HCT116 (cell line): ENCODE measurements around the gene ST3GAL6. TPM values are rescaled to one million over a fixed set of nuclear protein-coding genes. Genes with fewer than 3 reads are reported as not detected.

ENCODE experiments used
- ATAC-seq: fragments of 200-7000 bp; cut with Tn5 transposase; 2 replicates; pipeline ENCODE4 v1.9.1; 2020; ENCODE audit warnings: mild to moderate bottlenecking, moderate library complexity
- BruUV-seq: library from RNA; stranded (reverse); fragments of 400-500 nt; replicated peaks from 2 replicates; lab custom pipeline; 2021; lab: Mats Ljungman, UMichigan
- CTCF ChIA-PET: fragments of 300-600 bp; sonication (Branson Sonifier 250); formaldehyde crosslinking; loops from one replicate; lab custom pipeline; 2021; ENCODE audit warnings: antibody characterized with exemption; lab: Charles Lee
- POLR2A ChIA-PET: fragments of 300-600, 350-600 bp; sonication (Branson Sonifier 250); formaldehyde crosslinking; loops from one replicate; lab custom pipeline; 2021; ENCODE audit warnings: antibody characterized with exemption; lab: Charles Lee
- RAD21 ChIA-PET, 2 experiments: fragments of 300-600 bp; sonication (Branson Sonifier 250); formaldehyde crosslinking; loops; one replicate each; lab custom pipeline; 2023; ENCODE audit warnings: low total read pairs in 2 of 2; ENCODE audit not compliant: uncharacterized antibody in 2 of 2, unreplicated experiment in 2 of 2, low non-redundant PET in 1 of 2; lab: Charles Lee
- DNase-seq: peaks from one replicate; pipeline ENCODE4 v3.0.0-alpha.2; 2010; ENCODE audit warnings: low read depth, low spot score
- H2AFZ ChIP-seq: fragments of 200-600 bp; shearing (Covaris generic), sonication (generic); 2 replicates; pipeline ENCODE4 v1.6.1; 2017; ENCODE audit warnings: low read depth, mixed run types, mixed read lengths, antibody characterized with exemption, low read length; ENCODE audit not compliant: poor library complexity, severe bottlenecking
- H3K27ac ChIP-seq: 2 replicates; pipeline ENCODE4 v1.5.1; 2012; ENCODE audit warnings: low read depth, low read length
- H3K27me3 ChIP-seq: fragments of 200-600 bp; sonication (generic); 2 replicates; pipeline ENCODE4 v1.6.1; 2016; ENCODE audit warnings: mixed run types, low read length, mixed read lengths; ENCODE audit not compliant: insufficient read depth
- H3K36me3 ChIP-seq, 2 experiments: fragments of 200-500 bp in 1 of 2; fragments of 200-600 bp in 1 of 2; sonication (Bioruptor generic) in 1 of 2; sonication (generic) in 1 of 2; 2 replicates each; pipeline versions ENCODE4 v1.5.1 to v1.6.1; 2014 to 2016; ENCODE audit warnings: low read length in 2 of 2, inconsistent platforms in 1 of 2, mixed read lengths in 1 of 2, mixed run types in 1 of 2; ENCODE audit not compliant: insufficient read depth in 2 of 2, control insufficient read depth in 1 of 2
- H3K4me1 ChIP-seq, 2 experiments: fragments of 200-600 bp in 1 of 2; sonication (generic) in 1 of 2; 2 replicates each; pipeline versions ENCODE4 v1.5.1 to v1.6.1; 2012 to 2017; ENCODE audit warnings: low read length in 2 of 2, inconsistent platforms in 1 of 2, mild to moderate bottlenecking in 1 of 2, mixed read lengths in 1 of 2, mixed run types in 1 of 2, moderate library complexity in 1 of 2; ENCODE audit not compliant: insufficient read depth in 2 of 2, control insufficient read depth in 1 of 2
- H3K4me2 ChIP-seq: fragments of 200-600 bp; sonication (generic); 2 replicates; pipeline ENCODE4 v1.6.1; 2017; ENCODE audit warnings: mixed run types, low read length, mixed read lengths
- H3K4me3 ChIP-seq, 2 experiments: fragments of 200-600 bp in 1 of 2; sonication (generic) in 1 of 2; replicated peaks in 1 of 2; 2 replicates each; pipeline ENCODE4 v1.5.1; 2011 to 2016; ENCODE audit warnings: low read length in 2 of 2, control low read depth in 1 of 2, low read depth in 1 of 2, mild to moderate bottlenecking in 1 of 2, mixed read lengths in 1 of 2, mixed run types in 1 of 2
- H3K79me2 ChIP-seq: fragments of 200-600 bp; sonication (generic); 2 replicates; pipeline ENCODE4 v1.6.1; 2017; ENCODE audit warnings: mild to moderate bottlenecking, mixed run types, low read length, moderate library complexity, mixed read lengths; ENCODE audit not compliant: insufficient read depth
- H3K9ac ChIP-seq: fragments of 200-600 bp; sonication (generic); 2 replicates; pipeline ENCODE4 v1.6.1; 2016; ENCODE audit warnings: low read length, mixed read lengths
- H3K9me2 ChIP-seq: fragments of 200-600 bp; sonication (generic), shearing (Covaris generic); 2 replicates; pipeline ENCODE4 v1.6.1; 2017; ENCODE audit warnings: mixed run types, mild to moderate bottlenecking, moderate library complexity; ENCODE audit not compliant: insufficient read depth
- H3K9me3 ChIP-seq, 2 experiments: fragments of 200-500 bp in 1 of 2; fragments of 200-600 bp in 1 of 2; sonication (Bioruptor generic) in 1 of 2; sonication (generic) in 1 of 2; 2 replicates each; pipeline ENCODE4 v1.6.1; 2014 to 2017; ENCODE audit warnings: low read length in 2 of 2, mixed read lengths in 2 of 2, inconsistent platforms in 1 of 2, low read depth in 1 of 2, mild to moderate bottlenecking in 1 of 2, mixed run types in 1 of 2, moderate library complexity in 1 of 2; ENCODE audit not compliant: control insufficient read depth in 1 of 2, insufficient read depth in 1 of 2
- H4K20me1 ChIP-seq: fragments of 200-600 bp; sonication (generic), shearing (Covaris generic); 2 replicates; pipeline ENCODE4 v1.6.1; 2017; ENCODE audit warnings: mixed run types, mild to moderate bottlenecking, moderate library complexity; ENCODE audit not compliant: insufficient read depth
- ATF3 ChIP-seq: IDR thresholded peaks from 2 replicates; pipeline ENCODE4 v1.6.1; 2012
- CBX3 ChIP-seq: IDR thresholded peaks from 2 replicates; pipeline ENCODE4 v1.6.1; 2012; ENCODE audit warnings: low read depth
- CTCF ChIP-seq, 3 experiments: fragments of 200-600 bp in 1 of 3; sonication (generic) in 1 of 3; IDR thresholded peaks in 2 of 3; conservative IDR thresholded peaks in 1 of 3; 2 replicates each; pipeline ENCODE4 v1.5.1; 2012 to 2017; ENCODE audit warnings: low read depth in 2 of 3, low read length in 2 of 3, antibody characterized with exemption in 1 of 3, borderline replicate concordance in 1 of 3, control low read depth in 1 of 3, mild to moderate bottlenecking in 1 of 3, mixed read lengths in 1 of 3, mixed run types in 1 of 3, moderate library complexity in 1 of 3; ENCODE audit not compliant: insufficient read depth in 1 of 3
- EGR1 ChIP-seq: IDR thresholded peaks from 2 replicates; pipeline ENCODE4 v1.6.1; 2012; ENCODE audit warnings: low read depth
- ELF1 ChIP-seq: IDR thresholded peaks from 2 replicates; pipeline ENCODE4 v1.6.1; 2012; ENCODE audit warnings: low read depth, borderline replicate concordance
- EZH2 ChIP-seq: fragments of 200-600 bp; sonication (generic); IDR thresholded peaks from 2 replicates; pipeline ENCODE4 v1.6.1; 2017; ENCODE audit warnings: antibody characterized with exemption, mixed run types
- FOSL1 ChIP-seq: IDR thresholded peaks from 2 replicates; pipeline ENCODE4 v1.6.1; 2012; ENCODE audit warnings: low read depth
- JUND ChIP-seq: IDR thresholded peaks from 2 replicates; pipeline ENCODE4 v1.6.1; 2012
- MAX ChIP-seq: IDR thresholded peaks from 2 replicates; pipeline ENCODE4 v1.6.1; 2012
- POLR2A ChIP-seq: IDR thresholded peaks from 2 replicates; pipeline ENCODE4 v1.7.0; 2011; ENCODE audit warnings: borderline replicate concordance; ENCODE audit not compliant: insufficient read depth, insufficient read length; ENCODE audit errors: extremely low read depth
- RAD21 ChIP-seq: IDR thresholded peaks from 2 replicates; pipeline ENCODE4 v1.6.1; 2012; ENCODE audit warnings: low read depth, mild to moderate bottlenecking
- REST ChIP-seq: IDR thresholded peaks from 2 replicates; pipeline ENCODE4 v1.6.1; 2012; ENCODE audit warnings: low read depth
- SP1 ChIP-seq: IDR thresholded peaks from 2 replicates; pipeline ENCODE4 v1.6.1; 2012; ENCODE audit warnings: low read depth
- SRF ChIP-seq: IDR thresholded peaks from 2 replicates; pipeline ENCODE4 v1.6.1; 2012; ENCODE audit warnings: low read depth
- TCF7L2 ChIP-seq: IDR thresholded peaks from 2 replicates; pipeline ENCODE4 v1.7.0; 2011; ENCODE audit warnings: borderline replicate concordance, inconsistent platforms; ENCODE audit not compliant: insufficient read depth, insufficient read length; ENCODE audit errors: extremely low read depth
- YY1 ChIP-seq: IDR thresholded peaks from 2 replicates; pipeline ENCODE4 v1.6.1; 2011; ENCODE audit warnings: low read length, low read depth, moderate library complexity, mild to moderate bottlenecking; ENCODE audit not compliant: insufficient replicate concordance; ENCODE audit errors: extremely low read depth
- ZFX ChIP-seq: fragments of 450-650 bp; IDR thresholded peaks from 2 replicates; pipeline ENCODE4 v1.6.1; 2017
- ZNF274 ChIP-seq: fragments of 200-500 bp; sonication (Bioruptor generic); IDR thresholded peaks from 2 replicates; pipeline ENCODE4 v1.6.1; 2014; ENCODE audit warnings: mild to moderate bottlenecking, low read depth, low read length, inconsistent platforms
- intact Hi-C: fragments of 100-400 bp; cut with micrococcal nuclease; formaldehyde crosslinking; loops from 2 replicates; pipeline ENCODE4 v1.10.0; 2022
- total RNA-seq: library from RNA; stranded (reverse); gene quantifications from one replicate; pipeline ENCODE4 v1.2.1, GENCODE V29; 2021; ENCODE audit not compliant: unreplicated experiment

The ST3GAL6 gene
- total RNA-seq, 1 experiment from 2014 or later = 10.6 TPM

- ChIA-PET CTCF (interaction anchor here (2.1 kb wide), 1 partner anchor 197 kb away, joined by 9 read pairs; no protein-coding TSS in a partner anchor), RAD21 (no interaction called here), POLR2A (no interaction called here)
- no peak overlapping the region for H3K9ac ChIP-seq
- peaks cover 4% of the 10 kb centered on the region; the same call in 1 of the 2 replicates for H3K79me2 ChIP-seq
- no peak overlapping the region for H2AFZ ChIP-seq
- no peak for ATAC-seq
- intact Hi-C loops = loop anchor here (5.0 kb wide), 1 partner anchor 197 kb away; no protein-coding TSS in a partner anchor
- BruUV-seq = no TSS peak
- H3K9me3 ChIP-seq = no peaks in the 10 kb centered on the region
- no peak overlapping the region for H3K4me3 ChIP-seq
- H3K9me2 ChIP-seq = no peaks in the 10 kb centered on the region
- no peaks in the 10 kb centered on the region for H3K4me1 ChIP-seq
- no peaks in the 10 kb centered on the region for H3K27me3 ChIP-seq
- peaks cover 30 to 53% of the 10 kb centered on the region in 2 experiments for H3K36me3 ChIP-seq
- H3K4me2 ChIP-seq = no peak overlapping the region
- H4K20me1 ChIP-seq = peaks cover 3% of the 10 kb centered on the region; the same call in 1 of the 2 replicates
- no peak overlapping the region for H3K27ac ChIP-seq
- TF ChIP-seq ZNF274 = no peak
- no peak for TF ChIP-seq REST
- TF ChIP-seq ATF3 = no peak
- TF ChIP-seq RAD21 = no peak
- no peak for TF ChIP-seq POLR2A
- no peak for TF ChIP-seq JUND
- TF ChIP-seq CBX3 = no peak
- TF ChIP-seq ZFX = no peak
- no peak for TF ChIP-seq CTCF (IDR thresholded peaks at IDR 0.05 in 2 of 3, conservative IDR thresholded peaks at IDR 0.05 in 1 of 3; ENCODE audit: borderline replicate concordance in 1 of 3, insufficient read depth in 1 of 3, low read depth in 2 of 3, low read length in 2 of 3)
- TF ChIP-seq SP1 = no peak
- TF ChIP-seq ELF1 = no peak
- TF ChIP-seq EZH2 = no peak
- TF ChIP-seq TCF7L2 = no peak
- no peak for TF ChIP-seq SRF
- no peak for TF ChIP-seq MAX
- TF ChIP-seq FOSL1 = no peak
- TF ChIP-seq YY1 = no peak
- no peak for TF ChIP-seq EGR1
- DNase-seq = no peak
These were observed 35.7 kb downstream of the ST3GAL6 start for GRCh38 chr3:98798820-98799219.
